CD4-positive, alpha-beta T cell treated with Interferon gamma for 1 hour (primary cell): ENCODE results near the gene SEC23A.

ENCODE experiments used
- DNase-seq: peaks from one replicate; pipeline ENCODE4 v3.0.0-alpha.2; 2020

The SEC23A gene

DNA sequence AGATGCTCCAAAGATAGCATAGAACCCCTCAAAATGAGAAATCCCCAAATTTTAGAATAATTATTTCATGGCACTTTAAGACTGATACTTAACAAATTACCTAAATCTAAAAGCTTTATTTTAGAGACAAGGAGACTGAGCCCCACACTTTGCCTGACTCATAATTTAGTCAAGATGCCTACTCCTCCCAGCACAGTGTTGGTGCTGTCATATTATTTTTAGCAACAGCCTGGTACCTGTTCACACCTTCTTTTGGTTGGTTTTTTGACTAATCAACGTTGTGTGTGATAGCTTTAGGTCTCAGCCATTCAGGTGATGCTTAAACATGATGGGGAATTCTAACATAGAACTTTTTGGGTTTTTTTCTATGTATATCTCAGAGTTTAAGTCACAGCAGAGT lies 120.2 kb downstream of the SEC23A start:
- DNase-seq = no peak

DNA sequence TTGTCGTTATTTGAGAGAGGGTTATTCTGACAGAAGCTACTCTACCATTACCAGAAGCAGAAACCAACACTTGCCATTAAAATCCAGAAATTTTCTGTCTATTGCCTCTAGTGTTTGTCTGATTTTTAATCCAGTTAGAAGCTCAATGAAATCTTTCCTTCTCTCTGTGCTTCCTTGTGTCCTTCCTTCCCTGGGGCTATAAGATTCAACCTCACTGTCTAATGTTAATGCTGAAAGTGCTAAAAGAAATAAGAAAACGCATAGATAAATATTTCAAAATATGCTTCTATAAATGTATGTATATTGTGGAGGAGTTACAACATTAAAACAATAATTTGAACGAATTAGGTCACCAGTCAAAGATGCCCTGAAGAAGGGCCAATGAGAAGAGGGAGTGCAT lies 120.8 kb downstream of the SEC23A start:
- DNase-seq = no peak
